ENCODE results near the gene CACNA1D.

The CACNA1D gene

DNA sequence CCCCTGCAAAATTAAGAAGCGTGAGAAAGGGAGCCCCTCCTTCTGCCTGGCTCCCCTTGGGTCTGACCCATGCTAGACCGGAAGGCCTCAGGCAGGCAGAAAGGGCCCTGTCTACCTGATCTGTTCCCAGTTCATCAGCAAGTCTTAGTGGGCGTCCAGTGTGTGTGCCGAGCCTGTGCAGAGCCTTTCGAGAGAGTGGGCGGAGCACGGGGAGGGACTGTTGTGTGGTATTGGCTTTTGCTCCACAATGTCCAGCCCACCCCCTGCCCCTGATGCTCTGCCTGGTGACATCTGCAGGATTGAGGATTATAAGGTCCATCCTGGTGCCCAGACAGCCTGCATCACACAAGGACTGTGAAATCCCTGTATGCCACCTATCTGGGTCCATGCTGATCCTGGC lies 268.9 kb downstream of the CACNA1D start:
- 89% methylated on average over 7 of the region's 7 CpGs for WGBS
- Histone ChIP-seq H3K27ac (ENCODE audit: low read depth, low read length) (no peak overlapping the region), H3K9me3 (ENCODE audit: insufficient read depth, low read depth, low read length) (no peaks in the 10 kb centered on the region), H3K4me3 (ENCODE audit: low read length) (no peak overlapping the region), H3K9ac (ENCODE audit: low read depth, low read length) (no peak overlapping the region), H3K36me3 (ENCODE audit: insufficient read depth, low read length) (no peaks in the 10 kb centered on the region), H3K27me3 (ENCODE audit: insufficient read depth, low read length) (no peaks in the 10 kb centered on the region), H3K4me1 (ENCODE audit: insufficient read depth, low read length) (no peaks in the 10 kb centered on the region)

DNA sequence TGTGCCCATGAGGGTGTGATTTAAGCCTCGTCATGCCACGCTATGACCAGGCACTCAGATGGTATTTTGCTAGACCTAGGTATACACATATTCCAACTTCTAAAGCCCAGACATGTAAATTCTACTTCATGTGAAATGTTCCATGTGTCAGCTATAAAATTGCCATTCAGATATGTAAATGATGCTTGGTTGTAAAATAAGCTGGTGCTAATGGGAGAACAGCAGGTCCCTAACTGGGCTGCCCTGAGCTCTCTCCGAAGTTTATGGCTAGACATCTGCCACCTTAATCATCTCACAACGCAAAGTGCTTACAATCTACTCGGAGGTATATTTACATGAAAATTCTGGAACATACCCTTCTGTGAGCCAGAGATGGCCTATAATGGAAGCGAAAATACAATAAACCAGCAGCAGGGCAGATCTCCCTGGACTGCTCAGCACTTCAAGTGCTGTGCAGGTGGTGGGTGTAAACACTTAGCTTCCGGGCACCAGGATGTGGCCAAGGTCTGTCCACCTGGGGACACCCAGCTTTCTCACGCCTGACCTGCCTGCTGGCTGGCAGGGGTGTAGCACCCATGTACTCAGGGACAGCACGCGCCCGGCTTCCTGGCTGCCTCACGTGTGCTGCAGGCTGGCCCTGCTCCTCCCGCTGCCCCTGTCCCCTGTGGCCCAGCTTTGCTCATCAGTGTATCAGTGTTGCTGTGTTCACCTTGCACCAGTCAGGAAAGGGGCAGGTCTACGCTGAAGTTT lies 269.8 kb downstream of the CACNA1D start:
- Histone ChIP-seq H3K27me3 (ENCODE audit: insufficient read depth, low read length) (no peaks in the 10 kb centered on the region), H3K9ac (ENCODE audit: low read depth, low read length) (no peak overlapping the region), H3K9me3 (ENCODE audit: insufficient read depth, low read depth, low read length) (no peaks in the 10 kb centered on the region), H3K4me3 (ENCODE audit: low read length) (no peak overlapping the region), H3K4me1 (ENCODE audit: insufficient read depth, low read length) (peaks cover 6% of the 10 kb centered on the region; the same call in 1 of the 2 replicates), H3K36me3 (ENCODE audit: insufficient read depth, low read length) (no peaks in the 10 kb centered on the region), H3K27ac (ENCODE audit: low read depth, low read length) (no peak overlapping the region)
- 88% methylated on average over 14 of the region's 14 CpGs for WGBS

DNA sequence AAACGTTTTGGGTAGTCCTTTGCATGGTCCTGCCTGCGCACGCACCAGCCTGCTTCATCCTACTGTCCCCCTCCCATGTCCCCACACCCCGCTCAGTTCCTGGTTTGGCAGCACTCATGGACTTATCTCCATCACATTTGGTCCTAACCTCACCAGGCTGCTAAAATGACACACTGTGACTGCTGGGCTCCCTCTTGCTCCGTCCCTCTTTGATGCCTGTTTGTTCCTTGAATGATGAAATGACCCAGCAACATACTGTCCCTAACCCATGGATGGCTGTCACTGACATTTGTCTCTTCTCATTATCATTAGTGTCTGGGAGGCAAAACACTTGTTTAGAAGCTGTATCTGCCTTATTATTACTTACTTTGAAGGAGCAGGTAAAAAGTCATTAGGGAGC lies 271.3 kb downstream of the CACNA1D start:
- Histone ChIP-seq H3K9me3 (ENCODE audit: insufficient read depth, low read depth, low read length) (no peaks in the 10 kb centered on the region), H3K27ac (ENCODE audit: low read depth, low read length) (no peak overlapping the region), H3K27me3 (ENCODE audit: insufficient read depth, low read length) (no peaks in the 10 kb centered on the region), H3K9ac (ENCODE audit: low read depth, low read length) (no peak overlapping the region), H3K4me1 (ENCODE audit: insufficient read depth, low read length) (peaks cover 9% of the 10 kb centered on the region; the same call in 1 of the 2 replicates), H3K4me3 (ENCODE audit: low read length) (no peak overlapping the region), H3K36me3 (ENCODE audit: insufficient read depth, low read length) (no peaks in the 10 kb centered on the region)
- 92% methylated on average over 5 of the region's 5 CpGs for WGBS

DNA sequence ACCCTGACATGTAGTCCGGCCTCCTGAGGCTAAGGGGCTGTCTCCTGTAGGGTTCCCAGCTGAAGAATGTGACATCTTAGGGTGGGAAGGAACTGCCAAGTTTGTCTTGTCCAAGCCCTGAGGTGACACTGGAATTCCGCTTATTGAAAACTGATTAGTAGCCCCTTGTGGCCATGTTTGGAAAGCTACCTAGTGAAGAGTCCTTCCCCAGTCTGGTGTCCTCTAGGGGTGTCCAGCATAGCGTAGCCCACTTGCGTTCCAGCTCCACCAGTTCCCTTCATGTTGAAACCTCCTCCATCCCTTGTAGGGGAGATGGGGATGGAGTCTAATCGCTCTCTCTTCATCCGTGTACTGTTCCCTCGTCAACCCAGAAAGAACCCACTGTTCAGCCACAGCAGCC lies 272.3 kb downstream of the CACNA1D start:
- Histone ChIP-seq H3K27me3 (ENCODE audit: insufficient read depth, low read length) (no peaks in the 10 kb centered on the region), H3K9me3 (ENCODE audit: insufficient read depth, low read depth, low read length) (no peaks in the 10 kb centered on the region)
- 94% methylated on average over 6 of the region's 7 CpGs for WGBS

DNA sequence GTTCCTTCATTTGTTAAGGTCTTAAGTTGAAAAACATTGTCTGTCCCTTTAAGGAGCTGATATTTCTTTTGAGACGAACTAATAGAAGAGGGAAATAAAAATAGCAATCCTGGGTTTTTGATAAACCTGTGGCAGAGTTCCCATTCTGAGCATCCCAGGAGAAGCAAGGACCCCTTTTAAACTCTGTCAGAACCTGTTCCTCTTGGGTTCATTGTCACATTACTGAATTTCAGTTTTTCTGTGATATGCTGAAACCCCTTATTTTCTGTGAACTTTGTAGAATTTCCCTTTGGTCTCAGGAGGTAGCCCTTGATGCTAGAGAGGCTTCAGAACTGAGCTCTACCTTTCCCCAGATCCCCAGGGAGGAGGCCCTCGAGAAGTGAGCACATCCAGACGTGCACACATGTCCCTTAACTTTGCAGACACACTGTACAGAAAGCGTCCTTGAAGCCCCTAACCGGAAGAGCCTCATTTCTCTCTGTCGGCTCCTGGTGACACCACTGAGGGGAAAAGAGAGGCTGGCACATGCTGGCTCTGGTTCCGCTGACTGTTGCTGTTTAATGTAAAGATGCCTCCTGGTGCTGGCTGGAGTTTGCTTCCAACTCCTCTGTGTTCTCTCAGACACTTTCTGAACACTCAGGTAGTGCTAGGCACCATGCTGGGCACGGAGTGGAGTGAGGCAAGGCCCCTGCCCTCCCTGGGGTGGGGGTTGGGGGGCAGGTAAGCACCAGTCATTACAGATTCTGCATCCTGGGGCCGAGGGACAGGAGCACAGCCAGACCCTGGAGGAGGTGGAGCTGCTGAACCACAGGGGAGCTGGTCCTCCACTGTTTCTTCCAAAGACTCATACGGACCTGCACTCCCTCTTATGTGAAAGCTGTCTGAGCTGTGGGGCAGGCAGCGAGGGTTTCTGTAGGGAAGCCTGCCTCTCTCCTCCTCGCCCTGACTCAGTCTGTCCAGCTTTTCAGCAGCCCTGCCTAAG lies 274.4 kb downstream of the CACNA1D start:
- no peak overlapping the region for H3K27ac ChIP-seq (ENCODE audit: low read depth, low read length)
- H3K9me3 ChIP-seq (ENCODE audit: insufficient read depth, low read depth, low read length), result no peaks in the 10 kb centered on the region
- H3K27me3 ChIP-seq (ENCODE audit: insufficient read depth, low read length), result no peaks in the 10 kb centered on the region
- H3K36me3 ChIP-seq (ENCODE audit: insufficient read depth, low read length), result no peaks in the 10 kb centered on the region
- no peak overlapping the region for H3K4me3 ChIP-seq (ENCODE audit: low read length)
- H3K9ac ChIP-seq (ENCODE audit: low read depth, low read length), result no peak overlapping the region
- 58% methylated on average over 12 of the region's 12 CpGs for WGBS
- peaks cover 9% of the 10 kb centered on the region; the same call in 1 of the 2 replicates for H3K4me1 ChIP-seq (ENCODE audit: insufficient read depth, low read length)

More for the DNA sequence above, 272.3 kb downstream of the CACNA1D start:
- H3K36me3 ChIP-seq (ENCODE audit: insufficient read depth, low read length), result no peaks in the 10 kb centered on the region
- H3K4me3 ChIP-seq (ENCODE audit: low read length), result no peak overlapping the region
- H3K4me1 ChIP-seq (ENCODE audit: insufficient read depth, low read length), result peaks cover 9% of the 10 kb centered on the region; the same call in 1 of the 2 replicates
- no peak overlapping the region for H3K27ac ChIP-seq (ENCODE audit: low read depth, low read length)
- no peak overlapping the region for H3K9ac ChIP-seq (ENCODE audit: low read depth, low read length)

DNA sequence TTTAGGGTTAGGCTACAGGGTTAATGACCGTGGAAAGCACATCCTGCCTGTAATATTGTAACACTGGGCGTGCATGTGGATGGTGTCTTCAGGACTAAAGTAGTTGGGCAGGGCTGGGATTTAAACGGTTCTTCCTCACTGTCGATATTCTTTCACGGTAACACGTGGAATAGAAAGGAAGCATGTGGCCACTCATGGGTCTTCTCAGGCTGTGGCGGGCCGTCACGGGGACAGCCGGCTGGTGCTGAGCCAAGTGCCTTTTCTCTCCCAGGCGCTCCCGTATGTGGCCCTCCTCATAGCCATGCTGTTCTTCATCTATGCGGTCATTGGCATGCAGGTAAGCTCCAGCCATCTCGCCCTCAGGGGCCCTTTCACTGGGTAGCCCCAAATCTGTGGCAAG lies 278.2 kb downstream of the CACNA1D start:
- WGBS, result 93% methylated on average over 14 of the region's 14 CpGs
- H3K27me3 ChIP-seq (ENCODE audit: insufficient read depth, low read length), result no peaks in the 10 kb centered on the region

DNA sequence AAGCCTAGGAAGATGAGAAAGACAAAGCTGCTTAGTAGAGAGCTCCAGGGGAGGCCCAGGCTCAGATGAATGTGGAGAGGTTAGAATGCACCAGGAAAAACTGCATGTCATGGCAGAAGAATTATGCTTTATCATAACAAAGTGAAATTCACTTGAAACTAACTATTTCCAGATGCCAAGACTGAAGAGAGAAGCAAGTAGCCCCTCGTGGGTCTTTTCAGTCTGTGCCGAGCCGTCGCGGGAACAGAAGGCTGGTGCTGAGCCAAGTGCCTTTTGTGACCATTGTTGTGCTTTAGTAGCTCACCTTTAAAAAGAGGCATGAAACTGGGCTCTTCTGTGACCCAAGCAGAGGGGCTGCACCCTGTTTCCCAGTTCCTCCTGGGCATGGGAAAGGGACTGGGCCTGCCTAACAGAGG lies 278.6 kb downstream of the CACNA1D start:
- Histone ChIP-seq H3K36me3 (ENCODE audit: insufficient read depth, low read length) (no peaks in the 10 kb centered on the region), H3K27ac (ENCODE audit: low read depth, low read length) (no peak overlapping the region), H3K4me3 (ENCODE audit: low read length) (no peak overlapping the region), H3K9ac (ENCODE audit: low read depth, low read length) (no peak overlapping the region), H3K27me3 (ENCODE audit: insufficient read depth, low read length) (no peaks in the 10 kb centered on the region), H3K4me1 (ENCODE audit: insufficient read depth, low read length) (peaks cover 9% of the 10 kb centered on the region; the same call in 1 of the 2 replicates), H3K9me3 (ENCODE audit: insufficient read depth, low read depth, low read length) (no peaks in the 10 kb centered on the region)
- WGBS, result 87% methylated on average over 5 of the region's 5 CpGs

More for the DNA sequence above, 278.2 kb downstream of the CACNA1D start:
- no peaks in the 10 kb centered on the region for H3K9me3 ChIP-seq (ENCODE audit: insufficient read depth, low read depth, low read length)
- no peak overlapping the region for H3K9ac ChIP-seq (ENCODE audit: low read depth, low read length)
- H3K27ac ChIP-seq (ENCODE audit: low read depth, low read length), result no peak overlapping the region
- H3K4me3 ChIP-seq (ENCODE audit: low read length), result no peak overlapping the region
- H3K4me1 ChIP-seq (ENCODE audit: insufficient read depth, low read length), result peaks cover 9% of the 10 kb centered on the region; the same call in 1 of the 2 replicates
- no peaks in the 10 kb centered on the region for H3K36me3 ChIP-seq (ENCODE audit: insufficient read depth, low read length)

DNA sequence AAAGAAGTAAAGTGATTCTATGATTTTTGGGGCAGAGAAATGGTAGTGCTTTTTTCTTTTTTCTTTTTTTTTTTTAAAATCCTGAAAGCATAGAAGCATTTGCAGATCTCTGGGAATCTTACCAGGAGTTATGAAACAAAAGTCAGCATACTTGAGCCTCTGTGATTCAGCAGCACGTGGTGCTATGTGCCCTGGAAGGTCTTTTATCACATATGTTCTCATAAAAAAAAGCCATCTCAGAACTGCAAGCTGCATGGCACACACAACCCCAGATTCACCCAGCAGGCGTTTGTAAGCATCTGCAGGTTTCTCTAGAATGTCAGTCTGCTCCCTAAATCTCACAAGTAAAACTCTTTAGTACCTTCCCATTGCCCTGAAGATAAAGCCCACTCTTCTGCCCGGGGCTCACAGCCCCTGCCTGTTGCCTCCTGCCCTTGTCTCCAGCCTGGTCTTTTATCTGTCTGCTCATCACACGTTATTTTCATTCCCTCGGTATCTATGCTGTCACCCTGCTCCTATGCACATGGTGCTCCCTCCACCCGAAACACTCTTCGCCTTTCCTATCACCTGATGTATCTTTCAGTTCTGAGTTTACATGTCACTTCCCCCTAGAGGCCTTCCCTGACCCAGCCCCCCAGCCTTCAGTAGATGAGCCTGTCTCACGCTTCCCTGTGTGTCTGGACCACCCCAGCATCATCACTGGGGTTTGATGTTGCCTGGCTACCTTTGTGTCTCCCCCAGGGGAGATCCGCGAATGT lies 279.4 kb downstream of the CACNA1D start:
- 81% methylated on average over 10 of the region's 10 CpGs for WGBS
- Histone ChIP-seq H3K36me3 (ENCODE audit: insufficient read depth, low read length) (no peaks in the 10 kb centered on the region), H3K9me3 (ENCODE audit: insufficient read depth, low read depth, low read length) (no peaks in the 10 kb centered on the region), H3K27ac (ENCODE audit: low read depth, low read length) (no peak overlapping the region), H3K4me3 (ENCODE audit: low read length) (no peak overlapping the region), H3K4me1 (ENCODE audit: insufficient read depth, low read length) (peaks cover 7% of the 10 kb centered on the region; the same call in 1 of the 2 replicates), H3K27me3 (ENCODE audit: insufficient read depth, low read length) (no peaks in the 10 kb centered on the region), H3K9ac (ENCODE audit: low read depth, low read length) (no peak overlapping the region)

DNA sequence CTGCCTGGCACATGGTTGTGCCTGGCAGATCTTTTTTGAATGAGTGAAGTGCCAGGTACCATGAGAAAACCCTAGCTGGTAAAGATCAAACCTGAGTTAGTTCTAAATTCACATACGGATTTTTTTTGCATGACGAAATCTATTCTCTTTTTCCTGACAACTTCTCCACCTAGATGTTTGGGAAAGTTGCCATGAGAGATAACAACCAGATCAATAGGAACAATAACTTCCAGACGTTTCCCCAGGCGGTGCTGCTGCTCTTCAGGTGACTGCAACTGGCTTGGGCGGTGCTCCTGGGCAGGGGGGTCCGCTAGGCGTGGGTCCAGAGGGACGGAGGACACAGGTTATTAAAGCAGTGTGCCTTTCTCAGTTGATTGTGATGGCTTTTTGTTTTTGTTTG lies 280.0 kb downstream of the CACNA1D start:
- no peak overlapping the region for H3K27ac ChIP-seq (ENCODE audit: low read depth, low read length)
- H3K4me3 ChIP-seq (ENCODE audit: low read length), result no peak overlapping the region
- no peaks in the 10 kb centered on the region for H3K36me3 ChIP-seq (ENCODE audit: insufficient read depth, low read length)
- no peaks in the 10 kb centered on the region for H3K9me3 ChIP-seq (ENCODE audit: insufficient read depth, low read depth, low read length)
- no peak overlapping the region for H3K9ac ChIP-seq (ENCODE audit: low read depth, low read length)
- H3K27me3 ChIP-seq (ENCODE audit: insufficient read depth, low read length), result no peaks in the 10 kb centered on the region
- 83% methylated on average over 8 of the region's 8 CpGs for WGBS
- 0 out of 2 replicates have a peak, but pooled peaks cover under 1% of the 10 kb centered on the region for H3K4me1 ChIP-seq (ENCODE audit: insufficient read depth, low read length)

DNA sequence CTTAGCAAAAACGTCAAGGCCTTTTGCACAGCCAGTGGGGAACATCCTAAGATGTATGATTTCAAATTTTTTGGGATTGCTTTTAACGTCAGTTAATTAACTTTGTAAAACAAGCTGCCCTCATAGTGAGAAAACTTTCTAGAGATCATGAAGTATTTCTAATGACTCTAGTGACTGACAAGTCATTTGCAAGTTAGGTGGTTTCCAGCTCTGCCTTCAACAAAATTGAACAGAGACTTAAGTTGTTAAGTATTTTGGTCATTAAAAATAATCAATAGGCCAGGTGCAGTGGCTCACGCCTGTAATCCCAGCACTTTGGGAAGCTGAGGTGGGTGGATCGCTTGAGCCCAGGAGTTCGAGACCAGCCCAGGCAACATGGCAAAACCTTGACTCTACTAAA lies 280.6 kb downstream of the CACNA1D start:
- H3K36me3 ChIP-seq (ENCODE audit: insufficient read depth, low read length), result no peaks in the 10 kb centered on the region
- no peak overlapping the region for H3K4me3 ChIP-seq (ENCODE audit: low read length)
- H3K9me3 ChIP-seq (ENCODE audit: insufficient read depth, low read depth, low read length), result no peaks in the 10 kb centered on the region
- no peak overlapping the region for H3K9ac ChIP-seq (ENCODE audit: low read depth, low read length)
- 89% methylated on average over 5 of the region's 5 CpGs for WGBS
- no peaks in the 10 kb centered on the region for H3K4me1 ChIP-seq (ENCODE audit: insufficient read depth, low read length)
- no peak overlapping the region for H3K27ac ChIP-seq (ENCODE audit: low read depth, low read length)
- no peaks in the 10 kb centered on the region for H3K27me3 ChIP-seq (ENCODE audit: insufficient read depth, low read length)

Data from HUES64 (cell line).